Measurements from ENCODE around the gene HIGD1A.
A peak's percentile ranks its signal among the peaks of the same experiment; 100 is the strongest.

The HIGD1A gene

DNA sequence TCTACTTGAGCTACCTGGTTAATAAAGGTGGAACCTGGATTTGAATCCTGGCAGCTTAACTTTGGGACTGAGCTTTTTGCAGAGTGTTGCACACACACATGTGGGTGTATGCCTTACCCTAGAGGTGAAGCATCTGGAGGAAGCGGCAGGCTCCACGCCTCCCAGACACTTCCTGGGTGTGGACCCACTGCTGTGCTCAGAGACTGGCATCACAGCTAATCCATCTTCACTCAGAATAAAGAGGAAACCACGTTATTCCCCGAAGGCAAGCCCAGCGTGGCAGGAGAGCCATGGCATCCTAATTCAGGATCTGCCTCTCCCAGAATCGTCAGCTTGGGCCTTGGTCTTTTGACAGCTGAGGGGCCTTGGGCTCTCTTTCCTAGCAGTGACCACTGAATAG lies 56.7 kb downstream of the HIGD1A start:
- POLR2A ChIA-PET (ENCODE audit: low non-redundant PET), result no interaction called here
- DNase-seq (ENCODE audit: low spot score), result no peak
- peak overlapping the region; percentile 34 for H3K27ac ChIP-seq
- CTCF ChIA-PET, result no interaction called here
- TF ChIP-seq, protein P1, sequence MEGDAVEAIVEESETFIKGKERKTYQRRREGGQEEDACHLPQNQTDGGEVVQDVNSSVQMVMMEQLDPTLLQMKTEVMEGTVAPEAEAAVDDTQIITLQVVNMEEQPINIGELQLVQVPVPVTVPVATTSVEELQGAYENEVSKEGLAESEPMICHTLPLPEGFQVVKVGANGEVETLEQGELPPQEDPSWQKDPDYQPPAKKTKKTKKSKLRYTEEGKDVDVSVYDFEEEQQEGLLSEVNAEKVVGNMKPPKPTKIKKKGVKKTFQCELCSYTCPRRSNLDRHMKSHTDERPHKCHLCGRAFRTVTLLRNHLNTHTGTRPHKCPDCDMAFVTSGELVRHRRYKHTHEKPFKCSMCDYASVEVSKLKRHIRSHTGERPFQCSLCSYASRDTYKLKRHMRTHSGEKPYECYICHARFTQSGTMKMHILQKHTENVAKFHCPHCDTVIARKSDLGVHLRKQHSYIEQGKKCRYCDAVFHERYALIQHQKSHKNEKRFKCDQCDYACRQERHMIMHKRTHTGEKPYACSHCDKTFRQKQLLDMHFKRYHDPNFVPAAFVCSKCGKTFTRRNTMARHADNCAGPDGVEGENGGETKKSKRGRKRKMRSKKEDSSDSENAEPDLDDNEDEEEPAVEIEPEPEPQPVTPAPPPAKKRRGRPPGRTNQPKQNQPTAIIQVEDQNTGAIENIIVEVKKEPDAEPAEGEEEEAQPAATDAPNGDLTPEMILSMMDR (conservative IDR thresholded peaks at IDR 0.05; ENCODE audit: low read depth), result no peak

DNA sequence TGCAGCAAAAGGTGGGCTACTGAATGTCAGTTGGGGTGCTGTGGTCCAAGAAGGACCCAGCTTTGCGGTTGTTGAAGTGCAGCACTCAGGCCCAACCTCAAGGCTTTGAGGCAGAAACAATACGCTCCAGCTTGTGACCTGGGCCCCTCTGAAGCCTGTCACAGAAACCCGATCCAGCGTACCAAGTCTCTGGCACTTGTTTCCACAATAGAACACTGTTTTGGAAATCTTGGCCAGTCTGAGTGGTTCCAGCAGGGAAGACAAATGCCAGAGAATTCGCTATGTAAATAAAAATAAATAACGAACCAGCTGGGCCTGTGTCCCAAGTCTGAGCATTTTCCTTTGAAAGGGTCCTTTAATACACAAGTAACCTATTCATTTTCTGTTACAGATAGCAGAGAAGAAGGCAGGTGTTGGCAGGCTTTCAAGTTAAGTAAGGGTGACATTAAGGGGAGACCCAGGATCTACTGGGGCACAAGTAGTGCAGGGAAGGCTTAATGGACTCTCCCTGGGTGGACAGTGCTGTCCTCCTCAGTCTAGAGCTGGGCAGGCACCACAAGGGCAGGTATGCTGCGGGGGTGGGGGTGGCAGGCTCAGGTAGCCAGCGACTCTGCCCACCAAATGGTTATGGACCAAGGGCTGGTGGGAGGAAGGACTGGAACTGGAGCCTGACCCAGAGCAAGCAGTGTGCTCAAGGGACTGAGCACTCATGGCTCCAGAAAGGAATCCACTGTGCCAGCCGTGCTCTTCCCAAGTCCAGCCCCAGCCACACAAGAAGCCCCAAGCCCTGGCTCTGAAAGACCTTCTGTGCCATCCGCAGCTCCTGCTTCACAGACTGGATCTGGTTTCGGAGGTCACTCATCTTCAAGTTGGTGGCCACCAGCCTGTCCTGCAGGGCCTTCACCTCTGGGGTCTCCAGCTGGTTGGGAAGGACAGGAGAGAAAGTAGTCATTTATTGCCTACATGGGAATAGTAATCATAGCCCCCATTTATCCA lies 57.5 kb downstream of the HIGD1A start:
- ChIA-PET POLR2A (ENCODE audit: low non-redundant PET) (no interaction called here), CTCF (interaction anchor here (1.6 kb wide), 1 partner anchor 9 kb away, joined by 4 read pairs; no protein-coding TSS in a partner anchor)
- no peak overlapping the region for H3K27ac ChIP-seq
- TF ChIP-seq, protein P1 (conservative IDR thresholded peaks at IDR 0.05; ENCODE audit: low read depth), result no peak
- DNase-seq (ENCODE audit: low spot score), result no peak

DNA sequence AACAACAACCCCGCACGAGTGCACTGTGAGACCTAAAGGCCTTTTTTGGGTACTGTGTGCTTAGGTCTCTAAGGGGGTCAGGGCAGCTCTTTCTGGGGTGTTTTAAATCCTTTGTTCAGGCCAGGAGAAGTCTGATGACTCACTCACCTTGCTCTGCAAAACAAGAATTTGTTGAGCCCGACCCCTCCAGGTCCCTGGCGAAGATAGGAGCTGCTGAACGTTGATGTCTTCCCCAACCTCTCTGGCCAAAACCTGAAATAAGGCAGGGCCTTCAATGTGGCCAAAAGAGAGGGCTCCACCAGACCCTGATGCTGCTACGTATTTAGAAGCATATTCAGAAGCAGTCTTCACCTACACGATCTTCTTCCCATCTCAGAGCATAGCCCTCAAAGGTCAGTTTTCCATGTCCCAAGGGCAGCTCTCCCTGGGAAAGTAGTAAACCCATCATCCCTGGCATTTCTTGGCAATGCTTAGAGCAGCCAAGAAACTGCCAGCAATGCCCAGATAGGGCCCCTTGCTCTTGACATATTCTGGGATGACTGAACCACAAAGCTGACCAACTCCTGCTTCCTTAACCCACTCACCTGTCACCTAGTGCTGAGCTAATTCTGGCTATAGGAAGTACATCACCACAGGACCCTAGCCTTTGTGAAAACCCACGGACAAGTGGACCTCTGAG lies 58.4 kb downstream of the HIGD1A start:
- ChIA-PET CTCF (interaction anchor here (0.6 to 1.6 kb wide), 3 partner anchors 10 to 112 kb away, joined by 3 to 4 read pairs (median 4); no protein-coding TSS in a partner anchor), POLR2A (ENCODE audit: low non-redundant PET) (interaction anchor here (0.5 kb wide), 1 partner anchor 93 kb away, joined by 3 read pairs; no protein-coding TSS in a partner anchor)
- TF ChIP-seq, protein P1 (conservative IDR thresholded peaks at IDR 0.05; ENCODE audit: low read depth), result no peak
- no peak overlapping the region for H3K27ac ChIP-seq
- DNase-seq (ENCODE audit: low spot score), result no peak

DNA sequence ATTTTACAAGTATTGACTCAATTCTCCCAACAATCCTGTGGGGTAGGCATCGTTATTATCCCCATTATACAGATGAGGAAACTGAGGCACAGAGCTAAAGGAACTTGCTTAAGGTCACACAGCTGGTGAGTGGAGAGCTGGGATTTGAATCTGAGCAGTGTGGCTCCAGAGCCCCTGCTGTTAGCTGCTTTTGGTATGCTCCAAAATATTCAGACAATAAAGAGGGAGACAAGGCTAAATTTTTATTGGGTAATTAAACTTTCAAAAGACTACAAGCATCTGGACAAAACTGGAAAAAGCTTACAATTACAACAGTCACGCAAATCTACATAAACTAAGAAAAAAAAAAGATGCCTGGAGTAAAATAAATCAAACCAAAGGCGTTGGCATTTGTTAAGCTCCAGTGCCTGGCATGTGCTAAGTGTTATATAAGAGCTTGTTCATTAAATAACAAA lies 59.0 kb downstream of the HIGD1A start:
- ChIA-PET CTCF (interaction anchor here (0.6 to 1.8 kb wide), 4 partner anchors 10 to 112 kb away, joined by 3 to 7 read pairs (median 4); no protein-coding TSS in a partner anchor), POLR2A (ENCODE audit: low non-redundant PET) (interaction anchor here (0.5 kb wide), 1 partner anchor 93 kb away, joined by 3 read pairs; no protein-coding TSS in a partner anchor)
- TF ChIP-seq, protein P1 (conservative IDR thresholded peaks at IDR 0.05; ENCODE audit: low read depth), result no peak
- DNase-seq (ENCODE audit: low spot score), result no peak
- no peak overlapping the region for H3K27ac ChIP-seq

DNA sequence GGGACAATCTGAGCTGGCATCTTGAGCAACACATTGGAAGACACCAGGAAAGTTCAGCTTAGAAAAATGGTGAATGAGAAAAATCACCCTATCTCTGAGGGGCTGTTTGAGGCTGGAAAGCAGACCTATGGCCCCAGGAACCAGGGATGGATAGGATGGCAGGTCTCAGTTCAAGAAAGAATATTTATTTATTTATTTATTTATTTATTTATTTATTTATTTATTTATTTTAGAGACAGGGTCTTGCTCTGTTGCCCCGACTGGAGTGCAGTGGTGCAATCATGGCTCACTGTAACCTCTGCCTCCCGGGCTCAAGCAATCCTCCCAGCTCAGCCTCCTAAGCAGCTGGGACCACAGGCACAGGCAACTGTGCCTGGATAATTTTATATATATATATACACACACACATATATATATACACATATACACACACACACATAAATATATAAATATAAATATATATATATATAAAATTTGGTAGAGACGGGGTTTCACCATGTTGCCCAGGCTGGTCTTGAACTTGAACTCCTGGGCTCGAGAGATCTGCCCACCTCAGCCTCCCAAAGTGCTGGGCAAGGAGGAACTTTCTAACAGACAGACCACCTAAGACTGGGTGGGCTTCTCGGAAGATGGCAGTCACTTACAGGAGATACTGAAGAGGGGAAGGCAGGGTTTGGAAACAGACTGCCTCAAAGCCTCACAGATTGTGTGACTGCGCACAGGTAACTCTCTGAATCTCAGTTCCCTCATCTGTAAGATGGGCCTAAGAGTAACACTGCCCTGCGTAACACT lies 60.9 kb downstream of the HIGD1A start:
- POLR2A ChIA-PET (ENCODE audit: low non-redundant PET), result no interaction called here
- DNase-seq (ENCODE audit: low spot score), result no peak
- CTCF ChIA-PET, result interaction anchor here (0.6 to 1.8 kb wide), 11 partner anchors 14 to 501 kb away, joined by 3 to 7 read pairs (median 3); no protein-coding TSS in a partner anchor
- TF ChIP-seq, protein P1 (conservative IDR thresholded peaks at IDR 0.05; ENCODE audit: low read depth), result no peak
- H3K27ac ChIP-seq, result no peak overlapping the region
